Caco-2 (cell line): ENCODE data around the gene ADCY5. TPM values are rescaled to one million over a fixed set of nuclear protein-coding genes. Genes with fewer than 3 reads are reported as not detected.

Source experiments
- BruUV-seq: library from RNA; stranded (reverse); fragments of 400-500 nt; replicated peaks from 2 replicates; lab custom pipeline; 2021; lab: Mats Ljungman, UMichigan
- CTCF ChIA-PET: fragments of 300-600 bp; sonication (Branson Sonifier 250); formaldehyde crosslinking; loops from one replicate; lab custom pipeline; 2022; ENCODE audit warnings: antibody characterized with exemption; lab: Charles Lee
- POLR2A ChIA-PET: fragments of 300-600 bp; sonication (Branson Sonifier 250); formaldehyde crosslinking; loops from one replicate; lab custom pipeline; 2022; ENCODE audit warnings: antibody characterized with exemption; lab: Charles Lee
- DNase-seq, 2 experiments: peaks; one replicate each; pipeline versions ENCODE4 v3.0.0 to v3.0.0-alpha.2; 2020 to 2022
- H3K27me3 ChIP-seq: replicated peaks from 2 replicates; pipeline ENCODE4 v1.6.0; 2011; ENCODE audit warnings: low read length; ENCODE audit not compliant: control insufficient read depth, insufficient read depth
- H3K36me3 ChIP-seq: 2 replicates; pipeline ENCODE4 v1.5.1; 2011; ENCODE audit warnings: low read length; ENCODE audit not compliant: control insufficient read depth, insufficient read depth
- H3K4me1 ChIP-seq: fragments of 250-450 bp; sonication (Bioruptor Pico); 2 replicates; pipeline ENCODE4 v1.5.1; 2020; ENCODE audit warnings: mild to moderate bottlenecking
- H3K4me3 ChIP-seq: 2 replicates; pipeline ENCODE4 v1.5.1; 2011; ENCODE audit warnings: low read depth, mild to moderate bottlenecking, control low read depth, low read length
- H3K9me3 ChIP-seq: fragments of 250-450 bp; sonication (Bioruptor Pico); 2 replicates; pipeline ENCODE4 v1.5.1; 2020; ENCODE audit warnings: mild to moderate bottlenecking, moderate library complexity
- H3K27ac Mint-ChIP-seq: one replicate; pipeline ENCODE4 v1.8.0; 2022; ENCODE audit warnings: mixed read lengths; ENCODE audit not compliant: unreplicated experiment
- H3K27me3 Mint-ChIP-seq: one replicate; pipeline ENCODE4 v1.8.0; 2022; ENCODE audit warnings: mixed read lengths; ENCODE audit not compliant: insufficient read depth, unreplicated experiment
- H3K36me3 Mint-ChIP-seq: one replicate; pipeline ENCODE4 v1.8.0; 2022; ENCODE audit warnings: mild to moderate bottlenecking, mixed read lengths; ENCODE audit not compliant: insufficient read depth, unreplicated experiment
- H3K4me1 Mint-ChIP-seq: one replicate; pipeline ENCODE4 v1.8.0; 2022; ENCODE audit warnings: low read depth, mixed read lengths; ENCODE audit not compliant: unreplicated experiment
- H3K4me3 Mint-ChIP-seq: one replicate; pipeline ENCODE4 v1.8.0; 2022; ENCODE audit warnings: mild to moderate bottlenecking, moderate library complexity, mixed read lengths; ENCODE audit not compliant: unreplicated experiment
- H3K9me3 Mint-ChIP-seq: one replicate; pipeline ENCODE4 v1.8.0; 2022; ENCODE audit warnings: mixed read lengths; ENCODE audit not compliant: unreplicated experiment
- intact Hi-C: fragments of 100-400 bp; cut with micrococcal nuclease; formaldehyde crosslinking; loops from one replicate; pipeline ENCODE4 v1.10.0; 2022; ENCODE audit not compliant: unreplicated experiment
- total RNA-seq: library from RNA; stranded (reverse); gene quantifications from 2 replicates; pipeline ENCODE4 v1.2.3, GENCODE V29; 2022
- TF ChIP-seq, protein P1 (sequence below), 2 experiments: fragments of 200-600 bp in 1 of 2; IDR thresholded peaks; 1 replicate in 1 of 2; 2 replicates in 1 of 2; pipeline versions ENCODE4 v1.5.1 to v1.8.0; 2011 to 2022; ENCODE audit warnings: antibody characterized with exemption in 1 of 2, control low read depth in 1 of 2, inconsistent platforms in 1 of 2, low read depth in 1 of 2, low read length in 1 of 2, mild to moderate bottlenecking in 1 of 2, moderate library complexity in 1 of 2; ENCODE audit not compliant: insufficient read depth in 1 of 2, severe bottlenecking in 1 of 2, unreplicated experiment in 1 of 2

Gene ADCY5
- total RNA-seq, 1 experiment from 2014 or later, result 0.91 TPM

DNA sequence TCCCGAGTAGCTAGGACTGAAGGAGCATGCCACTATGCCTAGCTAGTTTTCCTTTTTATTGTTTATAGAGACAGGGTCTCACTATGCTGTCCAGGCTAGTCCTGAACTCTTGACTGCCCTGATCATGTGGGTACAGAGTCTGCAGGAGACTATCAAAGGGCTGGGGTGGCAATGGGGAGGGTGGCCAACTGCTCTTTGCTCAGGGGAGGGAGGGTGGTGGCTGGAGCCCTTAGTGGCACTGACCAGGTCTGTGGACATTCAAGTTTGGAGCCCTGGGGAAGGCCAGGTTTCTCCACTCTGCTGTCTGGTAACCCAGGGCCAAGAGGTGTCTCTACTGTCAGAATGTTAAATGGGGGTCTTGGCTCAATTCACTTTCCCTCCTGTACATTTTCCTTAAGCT is 125.1 kb downstream of the ADCY5 start:
- Mint-ChIP-seq H3K27me3 (peaks cover 12% of the 10 kb centered on the region), H3K36me3 (no peaks in the 10 kb centered on the region), H3K27ac (no peak overlapping the region), H3K4me1 (no peaks in the 10 kb centered on the region), H3K9me3 (no peaks in the 10 kb centered on the region), H3K4me3 (no peak overlapping the region)
- TF ChIP-seq, protein P1, sequence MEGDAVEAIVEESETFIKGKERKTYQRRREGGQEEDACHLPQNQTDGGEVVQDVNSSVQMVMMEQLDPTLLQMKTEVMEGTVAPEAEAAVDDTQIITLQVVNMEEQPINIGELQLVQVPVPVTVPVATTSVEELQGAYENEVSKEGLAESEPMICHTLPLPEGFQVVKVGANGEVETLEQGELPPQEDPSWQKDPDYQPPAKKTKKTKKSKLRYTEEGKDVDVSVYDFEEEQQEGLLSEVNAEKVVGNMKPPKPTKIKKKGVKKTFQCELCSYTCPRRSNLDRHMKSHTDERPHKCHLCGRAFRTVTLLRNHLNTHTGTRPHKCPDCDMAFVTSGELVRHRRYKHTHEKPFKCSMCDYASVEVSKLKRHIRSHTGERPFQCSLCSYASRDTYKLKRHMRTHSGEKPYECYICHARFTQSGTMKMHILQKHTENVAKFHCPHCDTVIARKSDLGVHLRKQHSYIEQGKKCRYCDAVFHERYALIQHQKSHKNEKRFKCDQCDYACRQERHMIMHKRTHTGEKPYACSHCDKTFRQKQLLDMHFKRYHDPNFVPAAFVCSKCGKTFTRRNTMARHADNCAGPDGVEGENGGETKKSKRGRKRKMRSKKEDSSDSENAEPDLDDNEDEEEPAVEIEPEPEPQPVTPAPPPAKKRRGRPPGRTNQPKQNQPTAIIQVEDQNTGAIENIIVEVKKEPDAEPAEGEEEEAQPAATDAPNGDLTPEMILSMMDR (IDR thresholded peaks at IDR 0.05; ENCODE audit: insufficient read depth in 1 of 2, low read depth in 1 of 2, low read length in 1 of 2, severe bottlenecking in 1 of 2, unreplicated experiment in 1 of 2), result no peak
- no peak for DNase-seq
- no peaks in the 10 kb centered on the region for H3K4me1 ChIP-seq
- H3K27me3 ChIP-seq, result no peaks in the 10 kb centered on the region; the same call in none of the 2 replicates
- no peaks in the 10 kb centered on the region for H3K9me3 ChIP-seq
- no TSS peak for BruUV-seq
- no peak overlapping the region for H3K4me3 ChIP-seq
- intact Hi-C loops, result no loop called here
- ChIA-PET CTCF (interaction anchor here (0.6 kb wide), 2 partner anchors 13 to 983 kb away, joined by 3 to 4 read pairs; no protein-coding TSS in a partner anchor), POLR2A (no interaction called here)
- no peaks in the 10 kb centered on the region for H3K36me3 ChIP-seq

DNA sequence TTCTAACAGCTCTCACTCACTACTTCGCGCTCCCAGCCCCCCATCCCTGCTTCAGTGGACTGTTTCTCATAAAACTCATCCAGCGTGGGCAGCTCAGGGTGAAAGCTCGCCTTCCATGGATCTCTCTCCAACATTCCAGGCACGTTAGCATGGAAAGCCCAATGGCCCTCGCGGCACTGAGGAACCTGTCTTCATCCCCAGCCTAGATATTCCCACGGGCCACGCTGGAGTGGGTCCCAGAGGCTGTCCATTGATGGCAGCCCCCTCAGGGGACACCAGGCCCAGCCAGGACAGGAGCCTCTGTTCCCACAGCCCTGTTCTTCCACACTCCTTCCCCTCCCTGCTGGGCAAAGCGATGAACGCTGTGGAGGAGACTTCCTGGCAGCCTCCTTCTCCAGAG is 126.0 kb downstream of the ADCY5 start:
- no peak for DNase-seq
- Histone ChIP-seq H3K36me3 (no peaks in the 10 kb centered on the region), H3K9me3 (no peaks in the 10 kb centered on the region), H3K4me1 (no peaks in the 10 kb centered on the region), H3K27me3 (no peaks in the 10 kb centered on the region; the same call in none of the 2 replicates), H3K4me3 (no peak overlapping the region)
- POLR2A ChIA-PET, result no interaction called here
- CTCF ChIA-PET, result no interaction called here
- H3K27ac Mint-ChIP-seq, result no peak overlapping the region
- intact Hi-C loops, result no loop called here
- TF ChIP-seq, protein P1 (IDR thresholded peaks at IDR 0.05; ENCODE audit: insufficient read depth in 1 of 2, low read depth in 1 of 2, low read length in 1 of 2, severe bottlenecking in 1 of 2, unreplicated experiment in 1 of 2), result no peak
- no TSS peak for BruUV-seq
- no peaks in the 10 kb centered on the region for H3K36me3 Mint-ChIP-seq
- H3K27me3 Mint-ChIP-seq, result peaks cover 12% of the 10 kb centered on the region
- no peak overlapping the region for H3K4me3 Mint-ChIP-seq
- no peaks in the 10 kb centered on the region for H3K4me1 Mint-ChIP-seq
- H3K9me3 Mint-ChIP-seq, result no peaks in the 10 kb centered on the region

DNA sequence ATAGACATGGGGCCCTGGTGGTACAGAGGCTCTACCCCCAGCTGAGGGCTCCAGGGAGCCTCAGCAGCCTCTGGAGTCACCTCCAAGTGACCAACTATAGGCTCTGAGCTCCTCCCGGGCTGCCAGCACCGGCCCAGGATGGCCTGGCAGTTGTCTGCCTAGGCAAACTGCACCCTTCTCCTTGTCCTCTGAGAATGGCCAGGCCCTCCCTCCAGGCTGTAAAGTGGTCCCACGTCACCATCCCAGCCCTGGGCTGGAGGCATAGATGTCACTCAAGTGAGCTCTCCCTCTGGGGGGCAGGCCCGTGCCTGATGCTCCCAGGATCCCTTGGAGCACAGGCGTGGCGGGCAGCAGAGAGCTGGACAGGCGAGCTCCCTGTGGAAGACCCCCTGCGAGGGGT is 127.1 kb downstream of the ADCY5 start:
- Histone ChIP-seq H3K36me3 (no peaks in the 10 kb centered on the region), H3K27me3 (no peaks in the 10 kb centered on the region; the same call in none of the 2 replicates), H3K4me3 (no peak overlapping the region), H3K9me3 (no peaks in the 10 kb centered on the region), H3K4me1 (no peaks in the 10 kb centered on the region)
- Mint-ChIP-seq H3K4me1 (no peaks in the 10 kb centered on the region), H3K4me3 (no peak overlapping the region), H3K27ac (no peak overlapping the region), H3K9me3 (no peaks in the 10 kb centered on the region), H3K27me3 (peaks cover 13% of the 10 kb centered on the region), H3K36me3 (no peaks in the 10 kb centered on the region)
- TF ChIP-seq, protein P1 (IDR thresholded peaks at IDR 0.05; ENCODE audit: insufficient read depth in 1 of 2, low read depth in 1 of 2, low read length in 1 of 2, severe bottlenecking in 1 of 2, unreplicated experiment in 1 of 2), result no peak
- intact Hi-C loops, result no loop called here
- DNase-seq, result no peak
- ChIA-PET POLR2A (no interaction called here), CTCF (no interaction called here)
- BruUV-seq, result no TSS peak
